Suppressor macrophage (primary cell): Measurements from ENCODE around the gene TMEM175.

Experiments
- DNase-seq, 4 experiments: peaks; one replicate each; pipeline ENCODE4 v3.0.0-alpha.2; 2020 to 2022

TMEM175 gene

GRCh38 chr4:900073-900472 is 32.2 kb upstream of the TMEM175 start:
- no peak for DNase-seq

GRCh38 chr4:900721-901120 is 31.5 kb upstream of the TMEM175 start:
- DNase-seq, result no peak

GRCh38 chr4:901192-901910 is 30.9 kb upstream of the TMEM175 start:
- DNase-seq, result no peak

- DNase-seq, result no peak
Observed at GRCh38 chr4:903066-904046, 28.9 kb upstream of the TMEM175 start.

- no peak for DNase-seq
Observed at GRCh38 chr4:905485-906338, 26.5 kb upstream of the TMEM175 start.

GRCh38 chr4:906339-907102 is 25.7 kb upstream of the TMEM175 start:
- no peak for DNase-seq

GRCh38 chr4:907103-907400 is 25.2 kb upstream of the TMEM175 start:
- DNase-seq, result no peak

- no peak for DNase-seq
Observed at GRCh38 chr4:907691-908425, 24.4 kb upstream of the TMEM175 start.

- no peak for DNase-seq
Observed at GRCh38 chr4:909131-909571, 23.1 kb upstream of the TMEM175 start.

GRCh38 chr4:909821-910220 is 22.4 kb upstream of the TMEM175 start:
- DNase-seq, result no peak

- DNase-seq, result no peak
Observed at GRCh38 chr4:910366-911091, 21.7 kb upstream of the TMEM175 start.

GRCh38 chr4:911221-911751 is 21.0 kb upstream of the TMEM175 start:
- DNase-seq, result no peak

GRCh38 chr4:911871-912490 is 20.3 kb upstream of the TMEM175 start:
- no peak for DNase-seq

GRCh38 chr4:912548-913279 is 19.5 kb upstream of the TMEM175 start:
- no peak for DNase-seq

GRCh38 chr4:913280-913618 is 19.0 kb upstream of the TMEM175 start:
- DNase-seq, result no peak

- no peak for DNase-seq
Observed at GRCh38 chr4:914531-914930, 17.7 kb upstream of the TMEM175 start.

- peak; percentile 50 to 67 (median 62) for DNase-seq
Observed at GRCh38 chr4:915041-915474, 17.2 kb upstream of the TMEM175 start.

- DNase-seq, result peak; percentile 71 to 80 (median 78)
Observed at GRCh38 chr4:915595-915994, 16.7 kb upstream of the TMEM175 start.

- no peak for DNase-seq
Observed at GRCh38 chr4:917466-917865, 14.8 kb upstream of the TMEM175 start.
